Right forelimb (tissue), 1 donor: ENCODE measurements around the gene GTF2E1.
"Not testable (repeated sequence)": the region's sequence is repeated elsewhere in the genome, so short reads cannot be mapped to it uniquely, and the experiment has no call there.

Source experiments
- DNase-seq: peaks from one replicate; pipeline ENCODE4 v3.0.0-alpha.2; 2018

The GTF2E1 gene

GRCh38 chr3:120742198-120742848 is at the start of gene GTF2E1, which contains the start of gene RABL3:
Gene GTF2E1 (plus strand): TSS chr3:120742744. CDS start chr3:120750553, 7,809 bp downstream.
Gene RABL3 (minus strand): TSS chr3:120742516. CDS start chr3:120742507, 9 bp downstream.
- peak; percentile 98 for DNase-seq

- no peak for DNase-seq
Observed at GRCh38 chr3:120693439-120694171, 48.9 kb upstream of the GTF2E1 start.

GRCh38 chr3:120699333-120699732 is 43.2 kb upstream of the GTF2E1 start:
- no peak for DNase-seq

- DNase-seq: no peak
Observed at GRCh38 chr3:120705884-120706582, 36.5 kb upstream of the GTF2E1 start.

- no peak for DNase-seq
Observed at GRCh38 chr3:120706950-120707349, 35.6 kb upstream of the GTF2E1 start.

GRCh38 chr3:120708408-120708807 is 34.1 kb upstream of the GTF2E1 start:
- DNase-seq: no peak

- no peak for DNase-seq
Observed at GRCh38 chr3:120710369-120710768, 32.2 kb upstream of the GTF2E1 start.

GRCh38 chr3:120713262-120713661 is 29.3 kb upstream of the GTF2E1 start:
- no peak for DNase-seq

GRCh38 chr3:120719167-120719834 is 23.2 kb upstream of the GTF2E1 start:
- not testable (repeated sequence) for DNase-seq

GRCh38 chr3:120726791-120727190 is 15.8 kb upstream of the GTF2E1 start:
- no peak for DNase-seq

GRCh38 chr3:120730576-120731542 is 11.7 kb upstream of the GTF2E1 start:
- no peak for DNase-seq

- DNase-seq: not testable (repeated sequence)
Observed at GRCh38 chr3:120738006-120738405, 4.5 kb upstream of the GTF2E1 start.

GRCh38 chr3:120741320-120741719 is 1.2 kb upstream of the GTF2E1 start:
- DNase-seq: no peak

GRCh38 chr3:120741837-120742197 is 727 bp upstream of the GTF2E1 start:
- no peak for DNase-seq

GRCh38 chr3:120742849-120743365 is 363 bp downstream of the GTF2E1 start:
- no peak for DNase-seq

GRCh38 chr3:120743556-120744195 is 1.1 kb downstream of the GTF2E1 start:
- DNase-seq: no peak

- no peak for DNase-seq
Observed at GRCh38 chr3:120745466-120745865, 2.9 kb downstream of the GTF2E1 start.

GRCh38 chr3:120749843-120750242 is 7.3 kb downstream of the GTF2E1 start:
- DNase-seq: no peak

- DNase-seq: no peak
Observed at GRCh38 chr3:120752230-120752629, 9.7 kb downstream of the GTF2E1 start.

- no peak for DNase-seq
Observed at GRCh38 chr3:120752865-120753264, 10.3 kb downstream of the GTF2E1 start.

- DNase-seq: no peak
Observed at GRCh38 chr3:120753810-120754209, 11.3 kb downstream of the GTF2E1 start.
